ENCODE data around the gene EFNA4.
A peak's percentile ranks its signal among the peaks of the same experiment; 100 is the strongest.

EFNA4 gene

GRCh38 chr1:155075535-155075934 is 12.0 kb downstream of the EFNA4 start:
- no peak overlapping the region for H3K4me3 ChIP-seq (ENCODE audit: low read length)
- no peak for DNase-seq (ENCODE audit: low read depth)
- TF ChIP-seq CTCF (conservative IDR thresholded peaks at IDR 0.05; ENCODE audit: low read depth, low read length): no peak

GRCh38 chr1:155076371-155076770 is 12.8 kb downstream of the EFNA4 start:
- H3K4me3 ChIP-seq (ENCODE audit: low read length): no peak overlapping the region
- no peak for TF ChIP-seq CTCF (conservative IDR thresholded peaks at IDR 0.05; ENCODE audit: low read depth, low read length)
- no peak for DNase-seq (ENCODE audit: low read depth)

GRCh38 chr1:155077346-155077745 is 13.8 kb downstream of the EFNA4 start:
- DNase-seq (ENCODE audit: low read depth): no peak
- H3K4me3 ChIP-seq (ENCODE audit: low read length): no peak overlapping the region
- no peak for TF ChIP-seq CTCF (conservative IDR thresholded peaks at IDR 0.05; ENCODE audit: low read depth, low read length)

GRCh38 chr1:155077758-155078445 is 14.4 kb downstream of the EFNA4 start:
- H3K4me3 ChIP-seq (ENCODE audit: low read length): no peak overlapping the region
- no peak for DNase-seq (ENCODE audit: low read depth)
- TF ChIP-seq CTCF (conservative IDR thresholded peaks at IDR 0.05; ENCODE audit: low read depth, low read length): no peak

GRCh38 chr1:155078469-155079209 is 15.1 kb downstream of the EFNA4 start, which contains the start of gene EFNA3:
EFNA3 (plus strand) TSS chr1:155078837; CDS start chr1:155078942, 105 bp downstream.
- peak within 1 kb of the TSS; percentile 35 for H3K4me3 ChIP-seq (ENCODE audit: low read length)
- no peak for DNase-seq (ENCODE audit: low read depth)
- no peak for TF ChIP-seq CTCF (conservative IDR thresholded peaks at IDR 0.05; ENCODE audit: low read depth, low read length)

GRCh38 chr1:155079210-155079486 is 15.6 kb downstream of the EFNA4 start:
- peak overlapping the region; percentile 35 for H3K4me3 ChIP-seq (ENCODE audit: low read length)
- no peak for TF ChIP-seq CTCF (conservative IDR thresholded peaks at IDR 0.05; ENCODE audit: low read depth, low read length)
- no peak for DNase-seq (ENCODE audit: low read depth)
